HepG2 (cell line): ENCODE data around the gene PPP4C. TPM values are rescaled to one million over a fixed set of nuclear protein-coding genes. Genes with fewer than 3 reads are reported as not detected.
A peak's percentile ranks its signal among the peaks of the same experiment; 100 is the strongest.

Source experiments
- CBX5 ChIP-seq: sonication (generic); formaldehyde crosslinking; IDR thresholded peaks from 2 replicates; pipeline ENCODE4 v1.4.0; 2020; ENCODE audit warnings: missing genetic modification reagents, borderline replicate concordance
- CEBPZ ChIP-seq: IDR thresholded peaks from 2 replicates; pipeline ENCODE4 v1.6.1; 2012; ENCODE audit warnings: low read length, improper control_type of control experiment
- GMEB1 ChIP-seq: sonication (generic); formaldehyde crosslinking; IDR thresholded peaks from 2 replicates; pipeline ENCODE4 v1.5.1; 2020; ENCODE audit warnings: missing genetic modification reagents, mild to moderate bottlenecking, borderline replicate concordance
- LRRFIP1 ChIP-seq: sonication (generic); formaldehyde crosslinking; conservative IDR thresholded peaks from 2 replicates; pipeline ENCODE4 v1.4.0; 2020; ENCODE audit warnings: missing genetic modification reagents
- NFAT5 ChIP-seq: sonication (generic); formaldehyde crosslinking; IDR thresholded peaks from 2 replicates; pipeline ENCODE4 v1.4.0; 2020; ENCODE audit warnings: missing genetic modification reagents
- RFXANK ChIP-seq: IDR thresholded peaks from 2 replicates; pipeline ENCODE4 v1.6.1; 2016
- SUZ12 ChIP-seq: fragments of 150-350 bp; IDR thresholded peaks from 2 replicates; pipeline ENCODE4 v1.6.1; 2014; ENCODE audit warnings: low read depth, low read length
- ZBTB1 ChIP-seq: sonication (generic); formaldehyde crosslinking; IDR thresholded peaks from 2 replicates; pipeline ENCODE4 v1.4.0; 2020; ENCODE audit warnings: missing genetic modification reagents, borderline replicate concordance
- ZNF567 ChIP-seq: sonication (generic); formaldehyde crosslinking; IDR thresholded peaks from 2 replicates; pipeline ENCODE4 v1.8.1; 2023; ENCODE audit warnings: mild to moderate bottlenecking, missing genetic modification reagents, borderline replicate concordance
- ZNF615 ChIP-seq: sonication (generic); formaldehyde crosslinking; IDR thresholded peaks from 2 replicates; pipeline ENCODE4 v1.5.0; 2020; ENCODE audit warnings: mild to moderate bottlenecking, missing genetic modification reagents, borderline replicate concordance
- ZNF674 ChIP-seq: sonication (generic); formaldehyde crosslinking; IDR thresholded peaks from 2 replicates; pipeline ENCODE4 v1.5.0; 2020; ENCODE audit warnings: low read depth, mild to moderate bottlenecking, missing genetic modification reagents
- ZNF749 ChIP-seq: sonication (generic); formaldehyde crosslinking; IDR thresholded peaks from 2 replicates; pipeline ENCODE4 v1.8.0; 2022; ENCODE audit warnings: mild to moderate bottlenecking, missing genetic modification reagents, moderate library complexity, borderline replicate concordance
- ZSCAN5A ChIP-seq: sonication (generic); formaldehyde crosslinking; IDR thresholded peaks from 2 replicates; pipeline ENCODE4 v1.8.0; 2022; ENCODE audit warnings: mild to moderate bottlenecking, missing genetic modification reagents, borderline replicate concordance
- polyA plus RNA-seq, 8 experiments: library from polyadenylated mRNA; depleted of rRNA in 3 of 8; stranded (reverse) in 7 of 8; unstranded in 1 of 8; fragments of >200 nt; fragmentation: Illumina TruSeq in 4 of 8; extraction: Trizol in 4 of 8; gene quantifications; 2 replicates each; pipeline versions ENCODE4 v1.2.1 to v1.2.3, GENCODE V29; 2011 to 2016; ENCODE audit warnings: low read depth in 4 of 8, missing spikeins in 1 of 8, mixed read lengths in 1 of 8; ENCODE audit not compliant: insufficient read depth in 1 of 8
- total RNA-seq, 5 experiments: library from RNA; depleted of rRNA; stranded (reverse); fragments of >200 nt; fragmentation: Illumina TruSeq; extraction: Trizol; gene quantifications; 2 replicates each; pipeline ENCODE4 v1.2.3, GENCODE V29; 2016; ENCODE audit warnings: low read depth in 1 of 5

The PPP4C gene
- total and polyA plus RNA-seq, 2 of the 13 experiments (the other 11 are each of a cell fraction or from before 2014, with no cell fraction given), result 176 to 220 TPM

GRCh38 chr16:30052671-30053372 lies 23.0 kb upstream of the PPP4C start (continued):
- 0 out of 2 replicates have a peak, but pooled peaks have one; percentile 83 for TF ChIP-seq ZBTB1 (CRISPR knock-in tag)
- TF ChIP-seq LRRFIP1 (CRISPR knock-in tag), result no peak
- no peak for TF ChIP-seq CEBPZ
- peak; percentile 96 for TF ChIP-seq ZSCAN5A (CRISPR knock-in tag)
- TF ChIP-seq SUZ12, result no peak
- 0 out of 2 replicates have a peak, but pooled peaks have one; percentile 51 for TF ChIP-seq ZNF615 (CRISPR knock-in tag)
- peak; percentile 96 for TF ChIP-seq NFAT5
- no peak for TF ChIP-seq ZNF674
- TF ChIP-seq RFXANK (CRISPR knock-in tag), result peak; percentile 80; the same call in 1 of the 2 replicates
- peak; percentile 97 for TF ChIP-seq CBX5 (CRISPR knock-in tag)
- TF ChIP-seq ZNF749 (CRISPR knock-in tag), result peak; percentile 94; the same call in 1 of the 2 replicates
- peak; percentile 83 for TF ChIP-seq GMEB1 (CRISPR knock-in tag)
- peak; percentile 91 for TF ChIP-seq ZNF567 (CRISPR knock-in tag)
